PC-3 (cell line): ENCODE data around the gene SYT9. TPM values are rescaled to one million over a fixed set of nuclear protein-coding genes. Genes with fewer than 3 reads are reported as not detected.
"Not testable (repeated sequence)": the region's sequence is repeated elsewhere in the genome, so short reads cannot be mapped to it uniquely, and the experiment has no call there.

ENCODE experiments used
- ATAC-seq: fragments of 200-7000 bp; cut with Tn5 transposase; 2 replicates; pipeline ENCODE4 v1.9.1; 2020; ENCODE audit warnings: mild to moderate bottlenecking, moderate library complexity
- BruUV-seq: library from RNA; stranded (reverse); fragments of 400-500 nt; replicated peaks from 2 replicates; lab custom pipeline; 2021; lab: Mats Ljungman, UMichigan
- CTCF ChIA-PET: fragments of 300-600 bp; sonication (Branson Sonifier 250); formaldehyde crosslinking; loops from one replicate; lab custom pipeline; 2022; ENCODE audit warnings: antibody characterized with exemption; lab: Charles Lee
- POLR2A ChIA-PET: fragments of 300-600 bp; sonication (Branson Sonifier 250); formaldehyde crosslinking; loops from one replicate; lab custom pipeline; 2022; ENCODE audit warnings: antibody characterized with exemption; ENCODE audit not compliant: unreplicated experiment; lab: Charles Lee
- DNase-seq: peaks from one replicate; pipeline ENCODE4 v3.0.0-alpha.2; 2015
- H2AFZ ChIP-seq: fragments of 300-600 bp; sonication (generic); 2 replicates; pipeline ENCODE4 v1.6.0; 2016; ENCODE audit warnings: antibody characterized with exemption, low read length
- H3F3A ChIP-seq: fragments of 300-600 bp; sonication (generic); one replicate; pipeline ENCODE4 v1.6.0; 2017; ENCODE audit warnings: antibody characterized with exemption, low read length, control low read depth, mild to moderate bottlenecking; ENCODE audit not compliant: unreplicated experiment
- H3K27ac ChIP-seq: fragments of 300-600 bp; sonication (generic); 2 replicates; pipeline ENCODE4 v1.5.1; 2016; ENCODE audit warnings: mild to moderate bottlenecking, low read length
- H3K27me3 ChIP-seq: fragments of 300-600 bp; sonication (generic); 2 replicates; pipeline ENCODE4 v1.6.1; 2016; ENCODE audit warnings: low read length, mixed read lengths
- H3K36me3 ChIP-seq: fragments of 300-600 bp; sonication (generic); 2 replicates; pipeline ENCODE4 v1.6.1; 2016; ENCODE audit warnings: low read depth, mixed run types, low read length, mixed read lengths
- H3K4me1 ChIP-seq: fragments of 300-600 bp; sonication (generic); 2 replicates; pipeline ENCODE4 v1.5.1; 2016; ENCODE audit warnings: low read length; ENCODE audit not compliant: insufficient read depth
- H3K4me2 ChIP-seq: fragments of 300-600 bp; sonication (generic); 2 replicates; pipeline ENCODE4 v1.6.0; 2016; ENCODE audit warnings: low read length
- H3K4me3 ChIP-seq: fragments of 300-600 bp; sonication (generic); 2 replicates; pipeline ENCODE4 v1.5.1; 2016; ENCODE audit warnings: mild to moderate bottlenecking, low read length, mixed read lengths
- H3K79me2 ChIP-seq: fragments of 300-600 bp; sonication (generic); 2 replicates; pipeline ENCODE4 v1.6.1; 2017; ENCODE audit warnings: low read length, mixed read lengths
- H3K9ac ChIP-seq: fragments of 300-600 bp; sonication (generic); 2 replicates; pipeline ENCODE4 v1.6.0; 2016; ENCODE audit warnings: mild to moderate bottlenecking, low read length
- H3K9me2 ChIP-seq: fragments of 300-600 bp; sonication (generic); replicated peaks from 2 replicates; pipeline ENCODE4 v1.6.1; 2016; ENCODE audit warnings: mixed run types, low read length, mixed read lengths
- H3K9me3 ChIP-seq: fragments of 300-600 bp; sonication (generic); 2 replicates; pipeline ENCODE4 v1.6.1; 2016; ENCODE audit warnings: low read length, mixed read lengths
- H4K20me1 ChIP-seq: fragments of 300-600 bp; sonication (generic); 2 replicates; pipeline ENCODE4 v1.6.1; 2016; ENCODE audit warnings: low read length, mixed read lengths
- EZH2 ChIP-seq: fragments of 300-600 bp; sonication (generic); IDR thresholded peaks from one replicate; pipeline ENCODE4 v1.6.1; 2017; ENCODE audit warnings: antibody characterized with exemption, mild to moderate bottlenecking, low read length; ENCODE audit not compliant: unreplicated experiment
- EZH2phosphoT487 ChIP-seq: fragments of 300-600 bp; sonication (generic); IDR thresholded peaks from 2 replicates; pipeline ENCODE4 v1.6.1; 2018; ENCODE audit warnings: mild to moderate bottlenecking, antibody characterized with exemption, low read length, borderline replicate concordance
- intact Hi-C: fragments of 100-400 bp; cut with micrococcal nuclease; formaldehyde crosslinking; loops from 2 replicates; pipeline ENCODE4 v1.9.0; 2023
- total RNA-seq: library from RNA; depleted of rRNA; stranded (reverse); fragments of >200 nt; gene quantifications from 2 replicates; pipeline ENCODE4 v1.2.3, GENCODE V29; 2014
- TF ChIP-seq, protein P1 (sequence below): fragments of 300-600 bp; sonication (generic); conservative IDR thresholded peaks from 2 replicates; pipeline ENCODE4 v1.5.1; 2017; ENCODE audit warnings: antibody characterized with exemption, low read depth, mild to moderate bottlenecking, low read length

Gene SYT9
- total RNA-seq, 1 experiment from 2014 or later: 6.3 TPM

DNA sequence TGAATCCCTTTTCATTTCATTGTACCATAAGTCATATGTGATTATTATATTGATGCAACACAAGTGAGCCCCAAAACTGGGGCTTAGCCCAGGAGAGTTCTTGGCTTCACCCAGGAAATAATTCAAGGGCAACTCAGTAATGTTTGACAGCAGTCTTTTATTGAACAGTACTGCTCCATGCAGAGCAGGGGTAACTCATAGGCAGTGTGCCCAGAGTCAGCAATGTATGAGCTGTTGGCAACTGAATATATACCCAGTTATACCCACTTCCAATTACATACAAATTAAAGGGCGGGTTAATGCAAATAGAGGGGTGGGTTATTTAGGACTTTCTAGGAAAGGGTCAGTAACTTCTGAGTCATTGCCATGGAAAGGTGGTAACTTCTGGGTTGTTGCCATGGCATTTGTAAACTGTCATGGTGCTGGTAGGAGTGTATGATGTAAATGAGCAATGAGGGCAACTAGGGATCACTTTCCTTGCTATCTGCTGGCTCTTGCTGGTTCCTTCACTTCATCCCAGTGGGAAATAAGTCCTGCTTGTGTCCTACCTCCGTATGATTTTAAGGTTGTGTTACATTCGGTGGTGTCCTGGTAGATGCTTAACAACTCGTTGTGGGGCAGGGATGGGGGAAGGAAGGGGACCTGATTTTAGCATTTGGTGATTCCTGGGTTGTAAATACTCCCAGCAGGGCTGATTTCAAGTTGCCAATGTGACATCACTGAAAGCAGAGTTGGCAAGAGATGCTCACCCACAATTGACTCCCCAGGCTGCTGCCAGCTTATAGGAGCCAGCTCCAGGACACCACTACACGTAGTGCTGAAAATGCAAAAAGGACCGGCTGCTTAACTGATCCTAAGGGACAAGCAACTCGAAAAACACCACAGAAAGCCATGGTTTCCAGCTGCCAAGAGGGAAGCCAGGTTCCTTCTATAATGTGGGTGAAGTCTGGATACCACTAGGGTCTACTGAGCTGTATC is 70.1 kb downstream of the SYT9 start:
- H3K9ac ChIP-seq: no peak overlapping the region
- no peaks in the 10 kb centered on the region for H3F3A ChIP-seq
- no peaks in the 10 kb centered on the region for H3K79me2 ChIP-seq
- no peak overlapping the region for H3K4me3 ChIP-seq
- TF ChIP-seq EZH2: no peak
- no peak for TF ChIP-seq EZH2phosphoT487
- TF ChIP-seq, protein P1, sequence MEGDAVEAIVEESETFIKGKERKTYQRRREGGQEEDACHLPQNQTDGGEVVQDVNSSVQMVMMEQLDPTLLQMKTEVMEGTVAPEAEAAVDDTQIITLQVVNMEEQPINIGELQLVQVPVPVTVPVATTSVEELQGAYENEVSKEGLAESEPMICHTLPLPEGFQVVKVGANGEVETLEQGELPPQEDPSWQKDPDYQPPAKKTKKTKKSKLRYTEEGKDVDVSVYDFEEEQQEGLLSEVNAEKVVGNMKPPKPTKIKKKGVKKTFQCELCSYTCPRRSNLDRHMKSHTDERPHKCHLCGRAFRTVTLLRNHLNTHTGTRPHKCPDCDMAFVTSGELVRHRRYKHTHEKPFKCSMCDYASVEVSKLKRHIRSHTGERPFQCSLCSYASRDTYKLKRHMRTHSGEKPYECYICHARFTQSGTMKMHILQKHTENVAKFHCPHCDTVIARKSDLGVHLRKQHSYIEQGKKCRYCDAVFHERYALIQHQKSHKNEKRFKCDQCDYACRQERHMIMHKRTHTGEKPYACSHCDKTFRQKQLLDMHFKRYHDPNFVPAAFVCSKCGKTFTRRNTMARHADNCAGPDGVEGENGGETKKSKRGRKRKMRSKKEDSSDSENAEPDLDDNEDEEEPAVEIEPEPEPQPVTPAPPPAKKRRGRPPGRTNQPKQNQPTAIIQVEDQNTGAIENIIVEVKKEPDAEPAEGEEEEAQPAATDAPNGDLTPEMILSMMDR: no peak
- H3K36me3 ChIP-seq: no peaks in the 10 kb centered on the region
- H4K20me1 ChIP-seq: no peaks in the 10 kb centered on the region
- H3K9me3 ChIP-seq: no peaks in the 10 kb centered on the region
- DNase-seq (no peak), ATAC-seq (no peak)
- intact Hi-C loops: no loop called here
- H2AFZ ChIP-seq: no peak overlapping the region
- H3K27me3 ChIP-seq: no peaks in the 10 kb centered on the region
- H3K27ac ChIP-seq: no peak overlapping the region
- H3K4me1 ChIP-seq: no peaks in the 10 kb centered on the region
- no TSS peak for BruUV-seq
- POLR2A ChIA-PET: no interaction called here
- H3K9me2 ChIP-seq: no peaks in the 10 kb centered on the region
- CTCF ChIA-PET: no interaction called here
- H3K4me2 ChIP-seq: no peak overlapping the region

DNA sequence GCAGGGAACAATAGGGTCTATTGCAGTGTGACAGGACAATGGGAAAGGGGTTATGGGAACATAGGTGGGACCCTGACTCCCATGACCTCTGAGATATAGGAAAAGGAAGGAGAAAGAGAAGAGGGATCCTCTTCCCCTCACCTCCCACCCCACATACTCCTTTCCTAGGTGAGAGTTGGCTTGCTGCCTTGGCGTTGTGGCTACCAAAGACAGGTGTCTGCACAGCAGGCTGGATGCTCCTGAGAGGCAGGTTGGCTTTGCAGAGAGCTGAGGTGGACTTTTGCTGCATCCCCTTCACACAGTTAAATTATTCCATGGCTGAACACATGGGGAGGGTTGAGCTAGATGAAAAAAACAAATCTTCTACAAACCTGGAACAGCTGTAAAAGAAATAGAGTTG is 80.7 kb downstream of the SYT9 start:
- Histone ChIP-seq H3K4me2 (no peak overlapping the region), H3K4me3 (no peak overlapping the region), H3K36me3 (no peaks in the 10 kb centered on the region), H3F3A (no peaks in the 10 kb centered on the region), H2AFZ (no peak overlapping the region), H3K79me2 (no peaks in the 10 kb centered on the region), H3K27ac (no peak overlapping the region), H3K9ac (no peak overlapping the region), H3K4me1 (no peaks in the 10 kb centered on the region), H3K27me3 (no peaks in the 10 kb centered on the region), H3K9me3 (no peaks in the 10 kb centered on the region), H3K9me2 (no peaks in the 10 kb centered on the region), H4K20me1 (no peaks in the 10 kb centered on the region)
- POLR2A ChIA-PET: no interaction called here
- DNase-seq (no peak), ATAC-seq (no peak)
- intact Hi-C loops: no loop called here
- CTCF ChIA-PET: no interaction called here
- BruUV-seq: no TSS peak
- TF ChIP-seq, protein P1: no peak
- TF ChIP-seq EZH2: no peak
- TF ChIP-seq EZH2phosphoT487: no peak

DNA sequence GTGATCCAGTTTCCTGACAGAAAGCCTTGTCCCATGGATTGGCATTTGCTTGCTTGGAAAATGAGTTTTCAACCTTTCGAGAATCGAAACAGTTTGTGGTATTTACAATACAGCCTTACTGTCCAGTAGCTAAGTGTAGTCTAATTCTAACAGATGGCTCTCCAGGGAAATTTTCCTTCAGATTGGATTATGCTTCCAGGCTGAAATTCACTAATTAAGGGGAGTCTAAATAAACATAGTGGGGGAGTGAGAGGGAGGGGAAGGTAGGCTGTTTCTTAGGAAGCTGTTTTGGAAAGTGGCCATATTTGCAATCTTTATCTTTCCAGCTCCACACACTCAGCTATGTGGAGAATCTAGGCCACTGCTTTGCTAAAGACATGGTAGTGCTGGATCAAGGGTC is 81.3 kb downstream of the SYT9 start:
- Histone ChIP-seq H3K27me3 (no peaks in the 10 kb centered on the region), H3K36me3 (no peaks in the 10 kb centered on the region), H3F3A (no peaks in the 10 kb centered on the region), H3K9ac (no peak overlapping the region), H2AFZ (no peak overlapping the region), H3K9me2 (no peaks in the 10 kb centered on the region), H3K27ac (no peak overlapping the region), H3K9me3 (no peaks in the 10 kb centered on the region), H3K4me3 (no peak overlapping the region), H3K4me1 (no peaks in the 10 kb centered on the region), H3K79me2 (no peaks in the 10 kb centered on the region), H3K4me2 (no peak overlapping the region), H4K20me1 (no peaks in the 10 kb centered on the region)
- ChIA-PET POLR2A (no interaction called here), CTCF (no interaction called here)
- no peak for TF ChIP-seq EZH2phosphoT487
- TF ChIP-seq, protein P1: no peak
- ATAC-seq (no peak), DNase-seq (no peak)
- intact Hi-C loops: no loop called here
- no TSS peak for BruUV-seq

DNA sequence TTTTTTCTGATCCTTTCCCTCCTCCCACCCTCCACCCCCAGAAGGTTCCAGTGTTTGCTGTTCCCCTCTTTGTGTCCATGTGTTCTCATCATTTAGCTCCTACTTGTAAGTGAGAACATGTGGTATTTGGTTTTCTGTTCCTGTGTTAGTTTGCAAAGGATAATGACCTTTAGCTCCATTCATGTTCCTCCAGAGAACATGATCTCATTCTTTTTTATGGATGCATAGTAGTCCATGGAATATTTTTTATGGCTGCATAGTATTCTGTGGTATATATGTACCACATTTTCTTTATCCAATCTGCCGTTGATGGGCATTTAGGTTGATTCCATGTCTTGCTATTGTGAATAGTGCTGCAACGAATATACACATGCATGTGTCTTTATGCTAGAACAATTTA is 83.7 kb downstream of the SYT9 start:
- H3K4me2 ChIP-seq, H4K20me1 ChIP-seq, H3K27me3 ChIP-seq, H3K4me3 ChIP-seq, ATAC-seq, H3F3A ChIP-seq, CTCF ChIA-PET, DNase-seq, BruUV-seq, H3K36me3 ChIP-seq, intact Hi-C loops, H3K4me1 ChIP-seq, H3K79me2 ChIP-seq, H3K9me2 ChIP-seq, H3K9ac ChIP-seq, H3K9me3 ChIP-seq, H2AFZ ChIP-seq, POLR2A ChIA-PET, H3K27ac ChIP-seq: not testable (repeated sequence)
